ENCODE results near the gene ERFE. TPM values are rescaled to one million over a fixed set of nuclear protein-coding genes. Genes with fewer than 3 reads are reported as not detected.

Gene ERFE
- total and polyA plus RNA-seq, 12 donors = 0.10 to 0.36 (median 0.11) TPM; not detected in 9

DNA sequence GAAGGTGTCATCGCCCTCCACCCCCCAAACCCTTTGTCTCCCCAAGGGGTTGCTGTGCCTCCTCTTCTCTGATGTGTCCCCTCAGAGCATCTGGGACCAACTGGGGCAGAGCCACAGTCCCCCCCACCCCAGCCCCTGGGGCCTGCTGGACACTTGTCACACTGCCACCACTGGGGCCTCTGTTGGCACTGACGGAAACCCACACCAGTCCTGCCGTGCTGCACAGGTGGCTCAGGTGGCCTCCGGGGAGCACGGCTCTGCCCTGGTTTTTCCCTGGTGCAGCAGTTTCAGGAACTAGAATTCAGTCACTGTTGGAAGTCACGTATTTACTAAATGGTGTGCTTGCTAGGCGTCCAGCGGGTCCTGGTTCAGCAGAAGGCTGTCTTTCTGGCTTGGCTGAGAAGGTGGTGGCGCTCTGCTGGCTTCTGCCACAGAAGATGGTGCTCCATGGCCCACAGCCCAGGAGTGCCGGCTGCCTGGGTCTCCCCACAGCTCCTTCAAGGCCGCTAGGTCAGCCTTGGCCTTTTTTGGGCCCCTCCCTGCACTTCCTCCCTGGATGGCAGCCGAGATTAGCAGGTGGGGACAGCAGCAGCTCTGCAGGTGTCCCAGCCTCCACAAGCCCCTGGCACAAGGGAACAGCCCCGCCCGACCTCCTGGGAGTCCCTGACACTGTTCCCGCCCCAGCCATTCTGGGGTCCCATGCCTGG, 38.9 kb upstream of the ERFE start:
- Histone ChIP-seq H3K9me3 (replicated peaks in 1 of 3) (no peaks in the 10 kb centered on the region), H3K4me3 (no peak overlapping the region), H3K27me3 (peaks cover 15% of the 10 kb centered on the region), H3K4me1 (replicated peaks in 1 of 2) (no peaks in the 10 kb centered on the region), H3K36me3 (replicated peaks in 1 of 2) (no peaks in the 10 kb centered on the region), H3K27ac (no peak overlapping the region)
- intact Hi-C loops (cut with DNase I) = no loop called here
- DNase-seq = no peak
- 58 to 68% (median 64%) methylated on average over 7 to 15 of the region's 15 CpGs for WGBS, 4 donors
- TF ChIP-seq POLR2A (IDR thresholded peaks at IDR 0.05) = no peak
- TF ChIP-seq, protein P1, sequence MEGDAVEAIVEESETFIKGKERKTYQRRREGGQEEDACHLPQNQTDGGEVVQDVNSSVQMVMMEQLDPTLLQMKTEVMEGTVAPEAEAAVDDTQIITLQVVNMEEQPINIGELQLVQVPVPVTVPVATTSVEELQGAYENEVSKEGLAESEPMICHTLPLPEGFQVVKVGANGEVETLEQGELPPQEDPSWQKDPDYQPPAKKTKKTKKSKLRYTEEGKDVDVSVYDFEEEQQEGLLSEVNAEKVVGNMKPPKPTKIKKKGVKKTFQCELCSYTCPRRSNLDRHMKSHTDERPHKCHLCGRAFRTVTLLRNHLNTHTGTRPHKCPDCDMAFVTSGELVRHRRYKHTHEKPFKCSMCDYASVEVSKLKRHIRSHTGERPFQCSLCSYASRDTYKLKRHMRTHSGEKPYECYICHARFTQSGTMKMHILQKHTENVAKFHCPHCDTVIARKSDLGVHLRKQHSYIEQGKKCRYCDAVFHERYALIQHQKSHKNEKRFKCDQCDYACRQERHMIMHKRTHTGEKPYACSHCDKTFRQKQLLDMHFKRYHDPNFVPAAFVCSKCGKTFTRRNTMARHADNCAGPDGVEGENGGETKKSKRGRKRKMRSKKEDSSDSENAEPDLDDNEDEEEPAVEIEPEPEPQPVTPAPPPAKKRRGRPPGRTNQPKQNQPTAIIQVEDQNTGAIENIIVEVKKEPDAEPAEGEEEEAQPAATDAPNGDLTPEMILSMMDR (IDR thresholded peaks at IDR 0.05) = no peak

DNA sequence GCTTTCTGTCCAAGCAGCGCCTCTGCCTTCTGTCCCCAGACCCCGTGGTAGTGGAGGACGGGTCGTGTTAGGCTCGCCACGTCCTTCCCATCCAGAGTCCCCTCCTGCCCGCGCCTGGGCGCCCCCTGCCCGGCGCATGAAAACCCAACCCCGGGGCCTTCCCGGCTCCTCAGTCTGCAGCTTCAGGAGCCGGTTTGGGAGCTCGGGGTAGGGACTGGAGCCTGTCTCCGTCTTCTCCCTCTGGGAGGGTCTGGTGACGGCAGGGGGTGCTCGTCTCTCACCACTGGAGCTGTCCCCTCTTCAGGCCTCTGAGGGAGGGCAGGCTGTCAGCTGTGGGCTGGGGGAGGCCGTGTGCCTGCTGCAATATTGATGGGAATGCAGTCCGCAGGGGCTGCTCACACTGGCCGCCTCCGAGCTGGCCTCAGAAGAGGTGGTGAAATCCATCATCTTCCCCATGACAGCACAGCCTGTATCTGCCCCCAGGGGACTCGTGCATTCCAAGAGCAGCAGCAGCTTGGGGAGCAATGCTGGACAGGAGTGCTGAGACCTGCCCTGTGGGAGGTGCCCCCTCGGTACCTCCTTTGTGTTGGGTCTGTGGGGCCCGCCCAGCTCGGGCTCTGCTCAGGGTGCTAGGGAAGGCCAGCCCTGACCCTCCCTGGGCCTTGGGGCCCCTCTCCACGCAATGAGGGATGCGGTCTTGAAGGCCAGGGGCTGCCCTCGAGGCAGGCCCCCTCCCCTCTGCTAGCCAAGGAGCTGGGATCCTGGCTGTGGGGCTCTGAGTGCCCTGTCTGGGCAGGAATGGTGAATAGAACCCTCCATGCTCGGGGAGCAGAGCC, 38.1 kb upstream of the ERFE start:
- Histone ChIP-seq H3K27ac (no peak overlapping the region), H3K9me3 (replicated peaks in 1 of 3) (no peaks in the 10 kb centered on the region), H3K4me1 (replicated peaks in 1 of 2) (no peaks in the 10 kb centered on the region), H3K36me3 (replicated peaks in 1 of 2) (no peaks in the 10 kb centered on the region), H3K27me3 (peaks cover 13% of the 10 kb centered on the region), H3K4me3 (no peak overlapping the region)
- intact Hi-C loops (cut with DNase I) = no loop called here
- 51 to 55% (median 54%) methylated on average over 14 to 30 of the region's 30 CpGs for WGBS, 4 donors
- no peak for DNase-seq
- TF ChIP-seq, protein P1 (IDR thresholded peaks at IDR 0.05) = no peak
- TF ChIP-seq POLR2A (IDR thresholded peaks at IDR 0.05) = no peak

DNA sequence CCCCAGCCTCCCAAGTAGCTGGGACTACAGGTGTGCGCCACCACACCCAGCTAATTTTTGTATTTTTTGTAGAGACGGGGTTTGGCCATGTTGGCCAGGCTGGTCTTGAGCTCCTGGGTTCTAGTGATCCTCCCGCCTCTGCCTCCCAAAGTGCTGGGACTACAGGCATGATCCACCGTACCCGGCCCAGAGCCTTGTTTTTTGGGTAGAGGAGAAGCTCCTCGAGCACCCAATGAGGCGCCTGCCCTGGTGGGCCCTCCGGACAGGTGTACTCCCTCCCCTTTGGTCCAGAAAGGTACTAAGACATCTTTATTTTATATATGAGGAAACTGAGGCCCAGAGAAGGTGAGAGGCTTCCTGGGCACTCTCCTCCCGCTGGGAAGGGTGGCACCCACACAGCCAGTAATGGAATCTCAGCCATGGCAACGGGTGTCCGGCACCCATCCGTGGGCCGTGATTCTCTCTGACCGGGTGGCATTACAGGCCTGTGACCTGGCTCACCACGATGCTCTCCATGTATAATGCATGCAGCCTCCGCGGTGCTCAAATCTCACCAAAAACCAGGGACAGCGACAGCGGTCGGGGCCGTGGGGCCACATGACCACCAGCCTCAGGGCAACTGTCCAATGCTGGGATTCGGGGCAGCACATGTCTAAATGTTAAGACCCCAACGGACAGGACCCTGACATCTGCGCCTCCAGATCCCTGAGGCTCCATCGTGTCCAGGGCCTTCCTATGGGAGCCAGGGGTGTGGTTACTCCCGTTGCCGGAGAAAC, 37.1 kb upstream of the ERFE start:
- no peak overlapping the region for H3K27ac ChIP-seq
- no peak overlapping the region for H3K4me3 ChIP-seq
- WGBS, 4 donors = 85 to 94% (median 87%) methylated on average over 18 to 27 of the region's 27 CpGs
- peaks cover 3% of the 10 kb centered on the region for H3K27me3 ChIP-seq
- no peak for DNase-seq
- TF ChIP-seq POLR2A (IDR thresholded peaks at IDR 0.05) = no peak
- TF ChIP-seq, protein P1 (IDR thresholded peaks at IDR 0.05) = no peak
- H3K36me3 ChIP-seq (replicated peaks in 1 of 2) = no peaks in the 10 kb centered on the region
- H3K4me1 ChIP-seq (replicated peaks in 1 of 2) = no peaks in the 10 kb centered on the region
- H3K9me3 ChIP-seq (replicated peaks in 1 of 3) = no peaks in the 10 kb centered on the region
- intact Hi-C loops (cut with DNase I) = no loop called here

All from adrenal gland (tissue), 12 donors.